Frontal cortex (tissue), 4 donors: Measurements from ENCODE around the gene PALLD. TPM values are rescaled to one million over a fixed set of nuclear protein-coding genes. Genes with fewer than 3 reads are reported as not detected.

Experiments used
- DNase-seq, 2 donors: peaks; one replicate each; pipeline ENCODE4 v3.0.0; 2012; ENCODE audit warnings: low spot score in 2 of 2
- FAIRE-seq: peaks from 2 replicates; lab custom pipeline; 2012; peaks lifted over from hg19 to GRCh38; lab: Jason Lieb, UNC
- total RNA-seq: library from RNA; depleted of rRNA; stranded (reverse); fragments of >200 nt; gene quantifications from one replicate; pipeline ENCODE4 v1.2.3, GENCODE V29; 2014
- donor health status: control.
- donor health status: control.
- donor health status: control.

Gene PALLD
- total RNA-seq, 1 donor from 2014 or later, result 17.1 TPM

GRCh38 chr4:168636506-168637196, 139.8 kb downstream of the PALLD start:
- FAIRE-seq, result no peak
- no peak for DNase-seq

- FAIRE-seq (no peak), DNase-seq (no peak)
These were observed 141.3 kb downstream of the PALLD start for GRCh38 chr4:168637872-168638756.

GRCh38 chr4:168639914-168640313, 143.1 kb downstream of the PALLD start:
- no peak for DNase-seq
- no peak for FAIRE-seq

- DNase-seq, result no peak
- FAIRE-seq, result no peak
These were observed 144.9 kb downstream of the PALLD start for GRCh38 chr4:168641811-168642140.

- DNase-seq (no peak), FAIRE-seq (no peak)
These were observed 145.7 kb downstream of the PALLD start for GRCh38 chr4:168642591-168642990.

GRCh38 chr4:168643111-168643795, 146.4 kb downstream of the PALLD start:
- DNase-seq (no peak), FAIRE-seq (no peak)

- no peak for FAIRE-seq
- no peak for DNase-seq
These were observed 146.9 kb downstream of the PALLD start for GRCh38 chr4:168643796-168644159.

- DNase-seq, result no peak
- FAIRE-seq, result no peak
These were observed 149.3 kb downstream of the PALLD start for GRCh38 chr4:168646001-168646768.

GRCh38 chr4:168647646-168648375, 151.0 kb downstream of the PALLD start:
- FAIRE-seq, result no peak

GRCh38 chr4:168648494-168648893, 151.6 kb downstream of the PALLD start:
- FAIRE-seq (no peak), DNase-seq (no peak)

More at GRCh38 chr4:168647646-168648375, 151.0 kb downstream of the PALLD start:
- no peak for DNase-seq

GRCh38 chr4:168648929-168649328, 152.1 kb downstream of the PALLD start:
- FAIRE-seq (no peak), DNase-seq (no peak)

GRCh38 chr4:168651374-168651773, 154.5 kb downstream of the PALLD start:
- DNase-seq (no peak), FAIRE-seq (no peak)

- no peak for FAIRE-seq
These were observed 155.0 kb downstream of the PALLD start for GRCh38 chr4:168651864-168652263.

GRCh38 chr4:168652755-168653154, 155.9 kb downstream of the PALLD start:
- FAIRE-seq, result no peak
- DNase-seq, result no peak

More at GRCh38 chr4:168651864-168652263, 155.0 kb downstream of the PALLD start:
- no peak for DNase-seq

- no peak for FAIRE-seq
- DNase-seq, result no peak
These were observed 157.4 kb downstream of the PALLD start for GRCh38 chr4:168654104-168654847.

- FAIRE-seq, result no peak
- no peak for DNase-seq
These were observed 158.0 kb downstream of the PALLD start for GRCh38 chr4:168654848-168655174.

GRCh38 chr4:168655182-168655581, 158.3 kb downstream of the PALLD start:
- DNase-seq, result no peak

GRCh38 chr4:168656055-168656660, 159.3 kb downstream of the PALLD start:
- DNase-seq, result no peak
- FAIRE-seq, result no peak

More at GRCh38 chr4:168655182-168655581, 158.3 kb downstream of the PALLD start:
- no peak for FAIRE-seq
